ENCODE measurements around the gene SLC35B2.

The SLC35B2 gene

DNA sequence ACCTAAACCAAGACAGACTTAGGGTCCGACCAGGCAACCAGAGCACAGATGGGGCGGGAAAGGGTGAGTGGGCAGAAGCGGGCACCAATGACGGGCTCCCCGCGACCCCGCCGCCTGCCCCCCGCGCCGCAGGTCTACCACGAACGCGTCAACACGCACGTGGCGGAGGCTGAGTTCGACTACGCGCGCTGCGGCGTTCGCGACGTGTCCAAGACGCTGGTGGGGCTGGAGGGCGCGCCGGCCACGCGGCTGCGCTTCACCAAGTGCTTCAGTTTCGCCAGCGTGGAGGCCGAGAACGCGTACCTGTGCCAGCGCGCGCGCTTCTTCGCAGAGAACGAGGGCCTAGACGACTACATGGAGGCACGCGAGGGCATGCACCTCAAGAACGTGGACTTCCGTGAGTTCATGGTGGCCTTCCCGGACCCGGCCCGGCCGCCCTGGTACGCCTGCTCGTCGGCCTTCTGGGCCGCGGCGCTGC lies 18.0 kb upstream of the SLC35B2 start:
- TF ChIP-seq, protein P1, sequence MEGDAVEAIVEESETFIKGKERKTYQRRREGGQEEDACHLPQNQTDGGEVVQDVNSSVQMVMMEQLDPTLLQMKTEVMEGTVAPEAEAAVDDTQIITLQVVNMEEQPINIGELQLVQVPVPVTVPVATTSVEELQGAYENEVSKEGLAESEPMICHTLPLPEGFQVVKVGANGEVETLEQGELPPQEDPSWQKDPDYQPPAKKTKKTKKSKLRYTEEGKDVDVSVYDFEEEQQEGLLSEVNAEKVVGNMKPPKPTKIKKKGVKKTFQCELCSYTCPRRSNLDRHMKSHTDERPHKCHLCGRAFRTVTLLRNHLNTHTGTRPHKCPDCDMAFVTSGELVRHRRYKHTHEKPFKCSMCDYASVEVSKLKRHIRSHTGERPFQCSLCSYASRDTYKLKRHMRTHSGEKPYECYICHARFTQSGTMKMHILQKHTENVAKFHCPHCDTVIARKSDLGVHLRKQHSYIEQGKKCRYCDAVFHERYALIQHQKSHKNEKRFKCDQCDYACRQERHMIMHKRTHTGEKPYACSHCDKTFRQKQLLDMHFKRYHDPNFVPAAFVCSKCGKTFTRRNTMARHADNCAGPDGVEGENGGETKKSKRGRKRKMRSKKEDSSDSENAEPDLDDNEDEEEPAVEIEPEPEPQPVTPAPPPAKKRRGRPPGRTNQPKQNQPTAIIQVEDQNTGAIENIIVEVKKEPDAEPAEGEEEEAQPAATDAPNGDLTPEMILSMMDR (IDR thresholded peaks at IDR 0.05), result no peak

DNA sequence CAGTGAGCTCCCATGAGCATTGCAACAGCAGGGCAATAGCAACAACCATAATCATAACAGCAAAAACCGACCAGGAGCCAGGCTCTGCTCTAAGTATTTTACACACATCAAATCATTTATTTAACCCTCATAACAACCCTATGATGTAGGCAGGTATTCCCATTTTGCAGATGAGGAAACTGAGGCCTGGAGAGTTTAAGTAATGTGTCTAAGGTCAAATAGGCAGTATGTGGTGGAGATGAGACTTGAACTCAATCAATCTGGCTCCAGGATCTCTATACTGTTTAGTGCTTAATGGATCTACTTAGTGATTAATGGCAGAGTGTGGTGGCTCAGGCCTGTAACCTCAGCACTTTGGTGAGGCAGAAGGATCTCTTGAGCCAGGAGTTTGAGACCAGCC lies 16.3 kb upstream of the SLC35B2 start:
- TF ChIP-seq, protein P1 (IDR thresholded peaks at IDR 0.05), result no peak

GRCh38 chr6:44272999-44273566 lies 15.8 kb upstream of the SLC35B2 start:
- TF ChIP-seq, protein P1 (IDR thresholded peaks at IDR 0.05), result no peak

GRCh38 chr6:44272529-44272928 lies 15.2 kb upstream of the SLC35B2 start:
- TF ChIP-seq, protein P1 (IDR thresholded peaks at IDR 0.05), result no peak

GRCh38 chr6:44271914-44272313 lies 14.6 kb upstream of the SLC35B2 start:
- TF ChIP-seq, protein P1 (IDR thresholded peaks at IDR 0.05), result no peak

DNA sequence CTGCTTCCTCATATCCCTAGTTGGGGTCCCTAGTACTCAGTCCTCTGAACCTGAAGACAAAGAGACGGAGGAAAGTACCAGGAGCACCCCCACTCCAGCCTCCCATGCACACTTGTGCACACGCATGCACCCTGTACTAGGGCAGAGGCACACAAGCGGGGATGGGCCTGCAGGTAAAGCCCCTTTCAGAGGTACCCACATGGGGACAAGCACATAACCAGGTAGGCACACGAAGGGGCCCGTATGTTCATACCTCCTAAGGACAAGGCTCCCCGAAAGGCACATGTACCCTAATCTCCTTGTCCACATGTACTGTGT lies 14.0 kb upstream of the SLC35B2 start:
- TF ChIP-seq, protein P1 (IDR thresholded peaks at IDR 0.05), result no peak

DNA sequence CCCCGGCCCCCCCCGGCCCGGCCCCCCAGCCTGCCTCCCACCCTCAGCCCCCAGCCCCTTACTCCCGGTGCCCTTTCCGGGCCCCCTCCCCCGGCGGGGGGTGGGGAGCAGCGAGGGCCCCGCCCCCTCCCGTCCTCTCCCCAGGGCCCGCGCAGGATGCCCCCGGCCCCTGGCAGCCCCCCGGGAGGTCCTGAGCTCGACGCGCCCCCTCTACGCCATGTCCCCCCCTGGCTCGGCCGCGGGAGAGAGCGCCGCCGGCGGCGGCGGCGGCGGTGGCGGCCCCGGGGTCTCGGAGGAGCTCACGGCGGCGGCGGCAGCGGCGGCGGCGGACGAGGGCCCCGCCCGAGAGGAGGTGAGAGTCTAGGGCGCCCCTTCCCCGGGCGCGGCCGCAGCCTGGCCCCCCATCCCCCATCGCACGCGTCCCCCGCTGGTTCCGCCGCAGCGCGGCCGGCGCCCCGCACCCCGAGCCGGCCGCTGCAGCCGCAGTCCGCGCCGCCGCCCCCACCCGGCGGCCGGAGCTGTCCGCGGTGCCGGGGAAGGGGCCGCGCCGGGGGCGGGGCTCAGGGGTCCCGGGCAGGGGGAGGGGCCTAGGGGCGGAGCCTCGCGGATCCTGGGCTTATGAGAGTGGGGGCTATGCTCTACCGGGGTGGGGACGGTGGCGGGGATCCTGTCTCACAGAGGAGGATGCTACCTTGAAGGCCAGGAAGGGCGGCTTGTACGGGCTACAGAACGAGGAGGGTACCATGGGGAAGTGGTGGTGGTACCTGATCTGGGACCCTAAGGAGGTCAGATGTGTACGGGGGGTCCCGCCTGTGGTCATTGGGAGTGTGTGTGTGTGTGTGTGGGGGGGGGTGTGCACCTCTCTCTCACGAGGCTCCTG lies 13.4 kb upstream of the SLC35B2 start:
- TF ChIP-seq, protein P1 (IDR thresholded peaks at IDR 0.05), result no peak
